OCI-LY1 (cell line): Measurements from ENCODE around the gene CNTNAP2.

Experiments used
- CTCF ChIP-seq: fragments of 200-600 bp; sonication (generic), shearing (Covaris generic); IDR thresholded peaks from 2 replicates; pipeline ENCODE4 v1.5.1; 2017; ENCODE audit warnings: mild to moderate bottlenecking, antibody characterized with exemption, low read length, moderate library complexity, mixed read lengths
- EZH2 ChIP-seq: fragments of 200-600 bp; sonication (generic), shearing (Covaris generic); IDR thresholded peaks from 2 replicates; pipeline ENCODE4 v1.8.0; 2017; ENCODE audit warnings: borderline replicate concordance, mixed run types, mild to moderate bottlenecking, antibody characterized with exemption, low read length, moderate library complexity, mixed read lengths

- TF ChIP-seq CTCF: no peak
- no peak for TF ChIP-seq EZH2
Measured at GRCh38 chr7:146208492-146208891, 91.9 kb downstream of the CNTNAP2 start.
